Common myeloid progenitor, CD34-positive (primary cell): ENCODE data around the gene RINT1.
"Not testable (repeated sequence)": the region's sequence is repeated elsewhere in the genome, so short reads cannot be mapped to it uniquely, and the experiment has no call there.

Experiments used
- CTCF ChIA-PET: fragments of 350-600 bp; sonication (Branson Sonifier 250); formaldehyde crosslinking; loops from one replicate; lab custom pipeline; 2021; ENCODE audit warnings: antibody characterized with exemption; lab: Charles Lee
- POLR2A ChIA-PET: fragments of 350-600 bp; sonication (Branson Sonifier 250); formaldehyde crosslinking; loops from one replicate; lab custom pipeline; 2021; ENCODE audit warnings: antibody characterized with exemption; lab: Charles Lee
- DNase-seq, 3 donors: peaks; one replicate each; pipeline versions ENCODE4 v3.0.0 to v3.0.0-alpha.2; 2013
- H3K27ac ChIP-seq, 2 experiments: 1 replicate in 1 of 2; 2 replicates in 1 of 2; pipeline ENCODE4 v1.7.0; 2013; ENCODE audit warnings: inconsistent platforms in 2 of 2, low read length in 2 of 2, mild to moderate bottlenecking in 2 of 2, low read depth in 1 of 2, moderate library complexity in 1 of 2; ENCODE audit not compliant: severe bottlenecking in 2 of 2, insufficient read depth in 1 of 2, poor library complexity in 1 of 2
- H3K27me3 ChIP-seq, 5 experiments: replicated peaks in 2 of 5; 1 replicate in 3 of 5; 2 replicates in 2 of 5; pipeline versions ENCODE4 v1.6.1 to v1.7.0; 2013; ENCODE audit warnings: low read length in 4 of 5, mild to moderate bottlenecking in 2 of 5, moderate library complexity in 2 of 5, inconsistent platforms in 1 of 5; ENCODE audit not compliant: insufficient read depth in 5 of 5, control insufficient read depth in 4 of 5
- H3K36me3 ChIP-seq, 4 experiments: 1 replicate in 2 of 4; 2 replicates in 2 of 4; pipeline versions ENCODE4 v1.6.1 to v1.7.0; 2013; ENCODE audit warnings: low read length in 3 of 4, control low read depth in 1 of 4, mild to moderate bottlenecking in 1 of 4; ENCODE audit not compliant: control insufficient read depth in 4 of 4, insufficient read depth in 4 of 4
- H3K4me1 ChIP-seq, 4 experiments: 1 replicate in 3 of 4; 2 replicates in 1 of 4; pipeline versions ENCODE4 v1.6.1 to v1.7.1; 2013; ENCODE audit warnings: low read length in 3 of 4, mild to moderate bottlenecking in 3 of 4, control low read depth in 1 of 4, inconsistent platforms in 1 of 4, moderate library complexity in 1 of 4; ENCODE audit not compliant: control insufficient read depth in 4 of 4, insufficient read depth in 4 of 4; ENCODE audit errors: control extremely low read depth in 1 of 4
- H3K4me3 ChIP-seq, 7 experiments: 1 replicate in 4 of 7; 2 replicates in 3 of 7; pipeline versions ENCODE4 v1.5.1 to v1.7.0; 2013; ENCODE audit warnings: mild to moderate bottlenecking in 7 of 7, low read length in 6 of 7, moderate library complexity in 6 of 7, inconsistent platforms in 2 of 7, low read depth in 2 of 7, control low read depth in 1 of 7; ENCODE audit not compliant: insufficient read depth in 4 of 7, control insufficient read depth in 1 of 7; ENCODE audit errors: extremely low read depth in 1 of 7
- H3K9me3 ChIP-seq, 5 experiments: 1 replicate in 4 of 5; 2 replicates in 1 of 5; pipeline versions ENCODE4 v1.6.1 to v1.7.1; 2013; ENCODE audit warnings: low read length in 4 of 5, mild to moderate bottlenecking in 2 of 5, inconsistent platforms in 1 of 5, low read depth in 1 of 5, moderate library complexity in 1 of 5; ENCODE audit not compliant: control insufficient read depth in 4 of 5, insufficient read depth in 2 of 5; ENCODE audit errors: control extremely low read depth in 1 of 5
- WGBS: methylation state at CpG from one replicate; pipeline ENCODE4 v1.1.5; 2013; ENCODE audit not compliant: insufficient coverage; 5-methylcytosine and 5-hydroxymethylcytosine counted together

The RINT1 gene

GRCh38 chr7:105594034-105594433 is 62.0 kb downstream of the RINT1 start:
- 100% methylated on average over 3 of the region's 3 CpGs for WGBS
- H3K27me3 ChIP-seq = no peaks in the 10 kb centered on the region
- H3K4me3 ChIP-seq = no peak overlapping the region
- no peak for DNase-seq
- no peaks in the 10 kb centered on the region for H3K4me1 ChIP-seq
- H3K9me3 ChIP-seq = no peaks in the 10 kb centered on the region
- no peak overlapping the region for H3K27ac ChIP-seq
- POLR2A ChIA-PET = no interaction called here
- H3K36me3 ChIP-seq = no peaks in the 10 kb centered on the region
- CTCF ChIA-PET = no interaction called here

GRCh38 chr7:105596866-105597265 is 64.9 kb downstream of the RINT1 start:
- H3K4me3 ChIP-seq = no peak overlapping the region
- no peaks in the 10 kb centered on the region for H3K9me3 ChIP-seq
- H3K27ac ChIP-seq = no peak overlapping the region
- ChIA-PET CTCF (no interaction called here), POLR2A (interaction anchor here (0.6 kb wide), 1 partner anchor 155 kb away, joined by 3 read pairs; no protein-coding TSS in a partner anchor)
- no peaks in the 10 kb centered on the region for H3K27me3 ChIP-seq
- WGBS = 91% methylated on average over 4 of the region's 4 CpGs
- no peaks in the 10 kb centered on the region for H3K36me3 ChIP-seq
- no peak for DNase-seq
- H3K4me1 ChIP-seq = no peaks in the 10 kb centered on the region

- CTCF ChIA-PET, H3K27me3 ChIP-seq, H3K27ac ChIP-seq, H3K4me3 ChIP-seq, POLR2A ChIA-PET, H3K9me3 ChIP-seq, H3K4me1 ChIP-seq, DNase-seq, H3K36me3 ChIP-seq: not testable (repeated sequence)
- WGBS = 94% methylated on average over 6 of the region's 8 CpGs
Measured at GRCh38 chr7:105599080-105599479, 67.1 kb downstream of the RINT1 start.

- WGBS = 75% methylated on average over 3 of the region's 3 CpGs
Measured at GRCh38 chr7:105599551-105599950, 67.5 kb downstream of the RINT1 start.

GRCh38 chr7:105600720-105601550 is 68.9 kb downstream of the RINT1 start:
- no peaks in the 10 kb centered on the region for H3K36me3 ChIP-seq
- no peak overlapping the region for H3K4me3 ChIP-seq
- ChIA-PET POLR2A (interaction anchor here (0.6 kb wide), 1 partner anchor 497 kb away, joined by 4 read pairs; no protein-coding TSS in a partner anchor), CTCF (no interaction called here)
- no peaks in the 10 kb centered on the region for H3K27me3 ChIP-seq
- no peaks in the 10 kb centered on the region for H3K9me3 ChIP-seq
- no peaks in the 10 kb centered on the region for H3K4me1 ChIP-seq
- 89% methylated on average over 14 of the region's 14 CpGs for WGBS
- DNase-seq = no peak
- no peak overlapping the region for H3K27ac ChIP-seq

More at GRCh38 chr7:105599551-105599950, 67.5 kb downstream of the RINT1 start:
- Histone ChIP-seq H3K27ac (no peak overlapping the region), H3K36me3 (no peaks in the 10 kb centered on the region), H3K27me3 (no peaks in the 10 kb centered on the region), H3K4me3 (no peak overlapping the region), H3K4me1 (no peaks in the 10 kb centered on the region), H3K9me3 (no peaks in the 10 kb centered on the region)
- ChIA-PET CTCF (no interaction called here), POLR2A (no interaction called here)
- no peak for DNase-seq

GRCh38 chr7:105602325-105603305 is 70.6 kb downstream of the RINT1 start:
- ChIA-PET CTCF (interaction anchor here (1.0 to 1.5 kb wide), 3 partner anchors 11 to 16 kb away, joined by 3 to 6 read pairs (median 5); no protein-coding TSS in a partner anchor), POLR2A (interaction anchor here (0.6 to 0.7 kb wide), 2 partner anchors 175 to 682 kb away, joined by 3 to 4 read pairs; no protein-coding TSS in a partner anchor)
- Histone ChIP-seq H3K27ac (no peak overlapping the region), H3K27me3 (no peaks in the 10 kb centered on the region), H3K9me3 (no peaks in the 10 kb centered on the region), H3K36me3 (peaks cover 0 to 7% (median 4%) of the 10 kb centered on the region in 4 experiments), H3K4me1 (no peaks in the 10 kb centered on the region), H3K4me3 (no peak overlapping the region)
- no peak for DNase-seq
- WGBS = 97% methylated on average over 14 of the region's 19 CpGs
